GM19043 (cell line): ENCODE measurements around the gene VMO1.

Source experiments
- ATAC-seq: cut with Tn5 transposase; IDR thresholded peaks from one replicate; pipeline ENCODE4 v1.9.1; 2021; ENCODE audit warnings: low read depth; ENCODE audit not compliant: unreplicated experiment

VMO1 gene

GRCh38 chr17:4766201-4766600 is 20.0 kb downstream of the VMO1 start:
- no peak for ATAC-seq

DNA sequence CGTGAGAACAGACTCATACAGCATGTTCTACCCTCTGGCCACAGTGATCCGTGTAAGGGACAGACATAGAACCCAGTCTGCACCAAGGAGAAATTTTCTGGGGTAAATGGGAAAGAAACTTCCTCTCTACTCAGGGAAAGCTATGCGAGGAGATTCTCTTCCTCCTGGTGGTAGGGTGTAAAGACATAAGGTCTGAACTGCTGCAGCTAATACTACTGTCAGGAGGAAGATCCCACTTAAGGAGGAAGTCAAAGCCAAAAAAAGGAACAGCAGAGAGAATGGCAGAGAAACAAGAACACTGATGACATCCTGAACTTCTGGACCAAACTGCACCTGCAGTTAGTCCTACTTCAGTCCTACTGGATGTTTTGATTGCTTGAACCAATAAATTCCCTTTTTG is 21.6 kb downstream of the VMO1 start:
- no peak for ATAC-seq

DNA sequence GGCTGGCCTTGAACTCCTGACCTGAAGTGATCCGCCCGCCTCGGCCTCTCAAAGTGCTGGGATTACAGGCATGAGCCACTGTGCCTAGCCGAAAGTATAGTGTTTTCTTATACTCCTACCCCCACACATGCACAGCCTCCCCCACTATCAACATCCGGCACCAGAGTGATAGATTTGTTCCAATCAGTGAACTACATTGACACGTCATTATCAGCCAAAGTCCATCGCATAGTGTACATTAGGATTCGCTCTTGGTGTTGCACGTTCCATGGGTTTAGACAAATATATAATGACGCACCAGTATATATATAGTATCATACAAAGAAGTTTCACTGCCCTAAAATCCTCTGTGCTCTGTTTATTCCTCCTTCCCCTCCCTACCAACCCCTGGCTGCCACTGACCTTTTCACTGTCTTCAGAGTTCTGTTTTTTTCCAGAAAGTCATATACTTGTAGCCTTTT is 26.4 kb downstream of the VMO1 start:
- no peak for ATAC-seq

- ATAC-seq, result no peak
Measured at GRCh38 chr17:4753392-4753791, 32.8 kb downstream of the VMO1 start.

GRCh38 chr17:4751932-4752331 is 34.2 kb downstream of the VMO1 start:
- no peak for ATAC-seq

DNA sequence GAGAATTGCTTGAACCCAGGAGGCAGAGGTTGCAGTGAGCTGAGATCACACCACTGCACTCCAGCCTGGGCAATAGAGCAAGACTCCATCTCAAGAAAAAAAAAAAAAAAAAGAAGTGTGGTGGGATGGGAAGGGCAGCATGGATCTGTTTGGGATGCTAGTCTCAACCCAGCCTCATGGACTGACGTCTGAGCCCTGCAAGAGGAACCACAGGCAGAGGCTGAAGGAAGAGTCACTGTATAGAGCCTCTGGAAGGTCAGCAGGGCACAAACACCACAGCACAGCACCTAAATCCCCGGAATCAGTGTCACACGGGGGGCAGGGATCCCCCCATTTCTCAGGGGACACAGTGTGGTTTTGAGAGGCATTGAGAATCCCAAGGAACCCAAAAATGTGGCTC is 35.6 kb downstream of the VMO1 start:
- ATAC-seq, result no peak

GRCh38 chr17:4748686-4749085 is 37.5 kb downstream of the VMO1 start:
- ATAC-seq, result no peak

DNA sequence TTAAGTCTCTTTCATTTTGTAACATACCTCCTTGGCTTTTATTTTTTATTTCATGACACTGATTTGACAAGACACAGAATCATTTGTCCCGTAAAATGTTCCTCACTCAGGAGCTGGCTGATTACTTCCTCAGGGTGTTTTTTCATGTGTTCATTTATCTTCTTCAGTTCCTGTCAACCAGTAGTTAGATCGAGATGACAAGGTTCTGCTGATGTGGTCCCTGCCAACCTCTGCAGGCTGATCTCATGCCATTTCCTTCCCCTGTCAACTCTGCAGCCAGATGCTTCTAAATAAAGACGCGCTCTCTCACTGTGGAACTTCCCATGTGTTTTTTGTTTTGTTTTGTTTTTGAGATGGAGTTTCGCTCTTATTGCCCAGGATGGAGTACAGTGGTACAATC is 38.3 kb downstream of the VMO1 start:
- no peak for ATAC-seq

DNA sequence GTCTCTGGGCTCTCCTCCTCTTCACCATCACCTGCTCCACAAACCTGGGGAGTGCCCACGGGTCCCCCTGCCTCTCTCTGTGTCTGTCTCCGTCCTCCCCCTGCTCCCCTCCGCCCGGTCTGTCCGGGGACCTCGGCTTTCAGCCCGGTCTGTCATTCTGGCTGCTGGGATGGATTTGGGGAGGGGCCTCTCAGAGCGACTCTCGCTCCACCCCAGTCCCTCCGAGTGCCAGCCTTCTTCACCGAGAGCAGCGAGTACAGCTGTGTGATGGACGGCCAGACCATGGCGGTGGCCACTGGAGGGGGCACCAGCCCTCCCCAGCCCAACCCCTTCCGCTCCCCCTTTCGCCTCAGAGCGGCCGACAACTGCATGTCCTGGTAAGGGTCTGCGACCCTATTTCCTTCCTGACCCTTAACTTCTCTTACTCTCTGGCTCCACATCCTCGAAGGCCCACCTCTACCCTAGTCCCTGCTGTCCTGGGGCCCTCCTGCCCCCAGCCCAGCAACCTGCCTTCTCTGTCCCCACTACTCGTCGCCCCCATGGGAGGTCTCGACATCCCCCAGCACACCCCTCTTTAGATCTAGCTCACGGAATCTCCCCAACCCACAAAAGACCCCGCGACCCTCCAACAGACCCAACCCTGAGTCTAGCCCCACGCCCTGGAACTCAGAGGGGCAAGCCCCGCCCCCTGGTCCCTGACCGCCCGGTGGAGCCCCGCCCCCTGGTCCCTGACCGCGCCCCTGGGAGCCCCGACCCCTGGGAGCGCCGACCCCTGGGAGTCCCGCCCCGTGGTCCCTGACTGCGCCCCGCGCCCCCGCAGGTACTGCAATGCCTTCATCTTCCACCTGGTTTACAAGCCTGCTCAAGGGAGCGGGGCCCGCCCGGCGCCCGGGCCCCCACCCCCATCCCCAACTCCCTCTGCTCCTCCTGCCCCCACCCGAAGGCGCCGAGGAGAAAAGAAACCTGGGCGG is 40.9 kb downstream of the VMO1 start:
- no peak for ATAC-seq

GRCh38 chr17:4743898-4744297 is 42.3 kb downstream of the VMO1 start:
- ATAC-seq, result no peak

- ATAC-seq, result no peak
Measured at GRCh38 chr17:4743216-4743615, 42.9 kb downstream of the VMO1 start.

GRCh38 chr17:4742629-4743028 is 43.5 kb downstream of the VMO1 start:
- no peak for ATAC-seq

- ATAC-seq, result no peak
Measured at GRCh38 chr17:4742133-4742532, 44.0 kb downstream of the VMO1 start.

DNA sequence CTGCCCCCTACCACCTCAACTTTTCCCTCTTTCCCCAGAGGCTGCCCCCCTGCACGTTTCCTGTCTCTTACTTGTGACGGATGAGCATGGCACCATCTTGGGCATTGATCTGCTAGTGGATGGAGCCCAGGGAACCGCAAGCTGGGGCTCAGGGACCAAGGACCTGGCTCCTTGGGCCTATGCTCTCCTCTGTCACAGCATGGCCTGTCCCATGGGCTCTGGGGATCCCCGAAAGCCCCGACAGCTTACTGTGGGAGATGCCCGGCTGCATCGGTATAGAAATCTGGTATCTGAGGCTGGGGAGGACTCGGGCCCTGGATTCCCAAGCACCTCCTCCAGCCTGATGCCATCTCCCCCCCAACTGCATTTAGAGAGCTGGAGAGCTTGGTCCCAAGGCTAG is 44.6 kb downstream of the VMO1 start:
- no peak for ATAC-seq

DNA sequence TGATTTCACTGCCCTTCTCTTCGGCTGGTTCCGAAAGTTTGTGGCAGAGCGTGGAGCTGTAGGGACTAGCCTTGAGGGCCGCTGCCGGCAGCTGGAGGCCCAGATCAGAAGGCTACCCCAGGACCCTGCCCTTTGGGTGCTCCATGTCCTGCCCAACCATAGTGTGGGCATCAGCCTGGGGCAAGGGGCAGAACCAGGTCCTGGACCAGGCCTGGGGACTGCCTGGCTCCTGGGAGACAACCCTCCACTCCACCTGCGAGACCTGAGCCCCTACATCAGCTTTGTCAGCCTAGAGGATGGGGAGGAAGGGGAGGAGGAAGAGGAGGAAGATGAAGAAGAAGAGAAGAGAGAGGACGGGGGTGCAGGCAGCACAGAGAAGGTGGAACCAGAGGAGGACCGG is 45.6 kb downstream of the VMO1 start:
- no peak for ATAC-seq

- ATAC-seq, result no peak
Measured at GRCh38 chr17:4740025-4740351, 46.2 kb downstream of the VMO1 start.

GRCh38 chr17:4739122-4740024 is 46.8 kb downstream of the VMO1 start, which contains the start of the genes CXCL16 and ZMYND15:
Gene CXCL16, minus strand, starts transcription at chr17:4739928. Its CDS starts 589 bp downstream, at chr17:4739339.
Gene ZMYND15, plus strand, starts transcription at chr17:4739833. Its CDS starts 716 bp downstream, at chr17:4740549.
- no peak for ATAC-seq

DNA sequence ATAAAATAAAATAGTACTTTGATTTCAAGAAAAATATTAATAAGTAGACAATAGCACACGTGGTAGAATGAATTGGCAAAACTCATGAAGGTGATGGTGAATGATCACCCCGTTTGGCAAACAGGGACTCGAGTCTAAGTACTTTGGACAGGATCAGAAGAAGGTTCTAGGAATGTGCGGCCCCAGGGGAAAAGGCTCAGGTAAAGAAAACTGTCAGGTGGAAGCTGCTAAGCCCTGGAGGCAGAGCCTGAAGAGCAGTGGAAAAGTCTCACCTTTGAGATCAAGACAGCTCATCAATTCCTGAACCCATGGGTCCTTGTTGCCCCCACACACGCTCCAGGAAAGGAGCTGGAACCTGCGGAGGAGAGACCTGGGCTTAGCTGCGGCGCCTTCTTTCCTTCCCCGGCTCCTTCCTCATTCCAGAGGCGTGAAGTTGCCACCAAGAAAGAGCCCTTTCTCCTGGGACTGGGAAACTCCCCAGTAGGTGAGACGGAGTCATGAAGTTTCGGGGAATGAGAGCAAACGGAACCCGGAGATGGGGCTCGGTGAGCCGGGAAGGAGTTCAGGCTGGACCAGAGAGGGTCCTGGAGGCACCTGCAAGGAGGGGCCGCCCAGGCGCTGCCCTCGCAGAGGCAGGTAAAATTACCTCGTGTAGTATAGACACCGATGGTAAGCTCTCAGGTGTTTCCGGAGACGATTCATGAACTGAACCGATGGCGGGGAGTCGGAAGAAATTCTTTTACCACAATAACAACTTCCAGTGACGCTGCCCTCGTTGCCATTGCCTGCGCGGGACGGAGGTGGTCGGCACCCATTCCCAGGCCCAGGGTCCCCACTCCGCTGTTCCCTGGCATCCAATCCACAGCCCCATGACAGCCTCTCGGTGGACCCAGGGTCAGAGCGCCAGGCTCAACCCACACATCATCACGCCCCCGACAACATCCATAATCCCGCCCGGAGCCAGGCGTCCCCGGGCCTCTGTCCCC is 47.7 kb downstream of the VMO1 start:
- no peak for ATAC-seq

DNA sequence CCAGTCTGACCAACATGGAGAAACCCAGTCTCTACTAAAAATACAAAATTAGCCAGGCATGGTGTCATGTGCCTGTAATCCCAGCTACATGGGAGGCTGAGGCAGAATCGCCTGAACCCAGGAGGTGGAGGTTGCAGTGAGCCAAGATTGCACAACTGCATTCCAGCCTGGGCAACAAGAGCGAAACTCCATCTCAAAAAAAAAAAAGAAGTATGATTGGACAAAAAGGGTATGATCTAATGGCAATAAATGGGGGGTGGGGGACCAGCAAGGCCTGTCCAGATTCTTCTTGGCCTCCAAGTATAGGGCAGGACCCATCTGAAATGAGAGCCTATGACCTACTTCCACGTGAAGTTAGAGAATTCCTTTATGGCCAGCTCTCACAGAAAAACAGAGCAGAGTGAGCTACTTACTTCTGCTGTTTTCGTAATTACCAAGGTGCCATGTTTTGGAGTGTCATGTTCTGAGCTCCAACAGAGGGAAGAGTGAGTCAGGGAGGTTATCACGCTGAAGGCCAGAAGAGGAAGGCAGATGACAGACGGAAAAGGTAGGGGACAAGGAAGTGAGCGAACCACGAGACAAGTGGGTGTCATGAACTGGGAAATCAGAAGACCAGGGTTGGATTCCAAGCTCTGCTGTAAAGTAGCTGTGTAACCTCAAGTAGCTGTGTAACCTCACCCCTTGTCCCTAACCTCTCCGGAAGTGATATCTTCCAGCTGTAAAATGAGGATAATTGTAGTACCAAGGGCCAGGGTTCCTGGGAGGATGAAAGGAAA is 50.1 kb downstream of the VMO1 start:
- ATAC-seq, result no peak
